A549 (cell line): ENCODE measurements around the gene DLG1. TPM values are rescaled to one million over a fixed set of nuclear protein-coding genes. Genes with fewer than 3 reads are reported as not detected.

Experiments
- ATAC-seq, 2 experiments: fragments of 200-7000 bp in 1 of 2; fragments of >200 bp in 1 of 2; cut with Nextera tagmentation in 1 of 2; cut with Tn5 transposase in 1 of 2; 3 replicates each; pipeline versions ENCODE4 v1.8.0 to v1.9.1; 2018 to 2020; ENCODE audit warnings: mild to moderate bottlenecking in 1 of 2, moderate library complexity in 1 of 2
- CTCF ChIA-PET: fragments of 300-600 bp; sonication (Branson Sonifier 250); formaldehyde crosslinking; extraction: SDS; loops from one replicate; lab custom pipeline; 2021; ENCODE audit warnings: antibody characterized with exemption, inconsistent platforms; lab: Yijun Ruan, JAX
- POLR2A ChIA-PET: fragments of 350-600 bp; formaldehyde crosslinking; extraction: SDS; loops from one replicate; lab custom pipeline; 2021; ENCODE audit warnings: antibody characterized with exemption, inconsistent platforms; lab: Yijun Ruan, JAX
- DNase-seq, 2 experiments: peaks; one replicate each; pipeline versions ENCODE4 v3.0.0 to v3.0.0-alpha.2; 2011 to 2016; ENCODE audit warnings: low read depth in 1 of 2, low spot score in 1 of 2
- FAIRE-seq: peaks from 2 replicates; lab custom pipeline; 2011; peaks lifted over from hg19 to GRCh38; lab: Jason Lieb, UNC
- H3K27ac ChIP-seq, 2 experiments: fragments of >200 bp; sonication (Bioruptor Twin); formaldehyde crosslinking; 3 replicates each; pipeline ENCODE4 v1.5.1; 2016 to 2017
- H3K4me1 ChIP-seq: fragments of >200 bp; sonication (Bioruptor Twin); formaldehyde crosslinking; 3 replicates; pipeline ENCODE4 v1.6.1; 2016
- H3K4me2 ChIP-seq: fragments of >200 bp; sonication (Bioruptor Twin); formaldehyde crosslinking; 3 replicates; pipeline ENCODE4 v1.6.1; 2016
- H3K4me3 ChIP-seq: fragments of >200 bp; sonication (Bioruptor Twin); formaldehyde crosslinking; 3 replicates; pipeline ENCODE4 v1.5.1; 2016
- H3K9me3 ChIP-seq: fragments of >200 bp; sonication (Bioruptor Twin); formaldehyde crosslinking; 3 replicates; pipeline ENCODE4 v1.6.1; 2016
- BCL3 ChIP-seq: fragments of >200 bp; sonication (Bioruptor Twin); formaldehyde crosslinking; IDR thresholded peaks from 3 replicates; pipeline ENCODE4 v1.6.1; 2016
- CEBPB ChIP-seq, 2 experiments: fragments of >200 bp in 1 of 2; sonication (Bioruptor Twin) in 1 of 2; formaldehyde crosslinking in 1 of 2; IDR thresholded peaks; 2 replicates each; pipeline ENCODE4 v1.6.1; 2012 to 2016
- CTCF ChIP-seq: fragments of >200 bp; sonication (Bioruptor Twin); formaldehyde crosslinking; IDR thresholded peaks from 3 replicates; pipeline ENCODE4 v1.5.1; 2016
- EHF ChIP-seq: fragments of 250-450 bp; sonication (Bioruptor Pico); IDR thresholded peaks from 2 replicates; pipeline ENCODE4 v1.5.0; 2020; ENCODE audit warnings: mild to moderate bottlenecking
- EP300 ChIP-seq, 2 experiments: fragments of >200 bp; sonication (Bioruptor Twin); formaldehyde crosslinking; IDR thresholded peaks; 2 replicates in 1 of 2; 3 replicates in 1 of 2; pipeline ENCODE4 v1.6.1; 2016 to 2017
- ESRRA ChIP-seq: fragments of 150-350 bp; IDR thresholded peaks from 2 replicates; pipeline ENCODE4 v1.6.1; 2014; ENCODE audit warnings: mild to moderate bottlenecking, low read length, borderline replicate concordance
- FOSL2 ChIP-seq, 2 experiments: fragments of 450-650 bp in 1 of 2; fragments of >200 bp in 1 of 2; sonication (Bioruptor Twin) in 1 of 2; formaldehyde crosslinking; IDR thresholded peaks; 2 replicates each; pipeline versions ENCODE4 v1.5.0 to v1.6.1; 2016 to 2020; ENCODE audit warnings: mild to moderate bottlenecking in 1 of 2, moderate library complexity in 1 of 2
- GATA3 ChIP-seq: IDR thresholded peaks from 2 replicates; pipeline ENCODE4 v1.6.1; 2012; ENCODE audit warnings: borderline replicate concordance
- HDAC2 ChIP-seq: fragments of 200-600 bp; sonication (generic); IDR thresholded peaks from 2 replicates; pipeline ENCODE4 v1.6.1; 2016
- HES2 ChIP-seq: fragments of >200 bp; sonication (Bioruptor Twin); formaldehyde crosslinking; IDR thresholded peaks from 2 replicates; pipeline ENCODE4 v1.6.1; 2016
- HMGXB4 ChIP-seq: fragments of 250-450 bp; sonication (Bioruptor Pico); IDR thresholded peaks from 2 replicates; pipeline ENCODE4 v1.5.0; 2021; ENCODE audit warnings: mild to moderate bottlenecking, moderate library complexity, borderline replicate concordance
- HOXA7 ChIP-seq: fragments of 250-450 bp; sonication (Bioruptor Pico); IDR thresholded peaks from 2 replicates; pipeline ENCODE4 v1.5.0; 2020; ENCODE audit warnings: mild to moderate bottlenecking, moderate library complexity
- HOXB5 ChIP-seq: fragments of 250-450 bp; sonication (Bioruptor Pico); IDR thresholded peaks from 2 replicates; pipeline ENCODE4 v1.5.0; 2020; ENCODE audit warnings: mild to moderate bottlenecking, moderate library complexity
- JUNB ChIP-seq: fragments of >200 bp; sonication (Bioruptor Twin); formaldehyde crosslinking; IDR thresholded peaks from 2 replicates; pipeline ENCODE4 v1.6.1; 2016
- KDM5A ChIP-seq: fragments of 200-600 bp; sonication (generic); IDR thresholded peaks from 2 replicates; pipeline ENCODE4 v1.6.1; 2016; ENCODE audit warnings: antibody characterized with exemption, mild to moderate bottlenecking
- MAFK ChIP-seq: fragments of 450-650 bp; IDR thresholded peaks from 2 replicates; pipeline ENCODE4 v1.6.1; 2014; ENCODE audit not compliant: partially characterized antibody
- MYC ChIP-seq: IDR thresholded peaks from 2 replicates; pipeline ENCODE4 v1.6.1; 2012; ENCODE audit warnings: mild to moderate bottlenecking, inconsistent platforms, low read length, improper control_type of control experiment, borderline replicate concordance
- NR3C1 ChIP-seq: fragments of >200 bp; sonication (Bioruptor Twin); formaldehyde crosslinking; IDR thresholded peaks from 3 replicates; pipeline ENCODE4 v1.6.1; 2017
- PBX3 ChIP-seq: IDR thresholded peaks from 2 replicates; pipeline ENCODE4 v1.6.1; 2012
- RARB ChIP-seq: fragments of 250-450 bp; sonication (Bioruptor Pico); IDR thresholded peaks from 2 replicates; pipeline ENCODE4 v1.8.0; 2021; ENCODE audit warnings: mild to moderate bottlenecking, moderate library complexity
- RCOR1 ChIP-seq: fragments of 150-350 bp; IDR thresholded peaks from 2 replicates; pipeline ENCODE4 v1.6.1; 2014; ENCODE audit warnings: antibody characterized with exemption, low read length, low read depth
- SMC3 ChIP-seq: fragments of >200 bp; sonication (Bioruptor Twin); formaldehyde crosslinking; IDR thresholded peaks from 3 replicates; pipeline ENCODE4 v1.6.1; 2018; ENCODE audit warnings: inconsistent platforms
- ZC3H11A ChIP-seq: fragments of 450-650 bp; IDR thresholded peaks from 2 replicates; pipeline ENCODE4 v1.6.1; 2014; ENCODE audit warnings: antibody characterized with exemption, mild to moderate bottlenecking
- WGBS: methylation state at CpG from one replicate; pipeline ENCODE4 v1.1.6; 2017; ENCODE audit errors: missing lambda C conversion rate; 5-methylcytosine and 5-hydroxymethylcytosine counted together
- polyA plus RNA-seq, 4 experiments: library from polyadenylated mRNA; depleted of rRNA in 3 of 4; stranded (reverse); fragments of >200 nt; fragmentation: RNase III in 1 of 4; extraction: RNeasy Plus Mini Kit Qiagen cat#74134 plus additional on column Dnase treatment in 1 of 4; gene quantifications; 2 replicates in 3 of 4; 3 replicates in 1 of 4; pipeline ENCODE4 v1.2.3, GENCODE V29; 2011 to 2017

DLG1 gene
- polyA plus RNA-seq, 2 of the 4 experiments (the other 2 are of a cell fraction): 27.0 to 33.9 TPM

- no peak for FAIRE-seq
- Histone ChIP-seq H3K27ac (no peak overlapping the region), H3K4me3 (no peak overlapping the region), H3K4me2 (no peak overlapping the region), H3K4me1 (peaks cover 15% of the 10 kb centered on the region), H3K9me3 (no peaks in the 10 kb centered on the region)
- TF ChIP-seq BCL3 (no peak), JUNB (no peak), SMC3 (no peak), HDAC2 (no peak), GATA3 (no peak), MYC (no peak), MAFK (no peak), HOXB5 (no peak), HMGXB4 (CRISPR knock-in tag) (no peak), CEBPB (IDR thresholded peaks at IDR 0.05) (no peak), CTCF (no peak)
- ATAC-seq: no peak
- no peak for DNase-seq
- ChIA-PET POLR2A (no interaction called here), CTCF (interaction anchor here (0.9 to 1.2 kb wide), 3 partner anchors 18 to 394 kb away, joined by 3 read pairs; no protein-coding TSS in a partner anchor)
- WGBS: 94% methylated on average over 3 of the region's 3 CpGs
Observed at GRCh38 chr3:197204736-197205135, 93.7 kb downstream of the DLG1 start.

- ATAC-seq: no peak
- Histone ChIP-seq H3K9me3 (no peaks in the 10 kb centered on the region), H3K4me3 (no peak overlapping the region), H3K4me1 (peaks cover 6% of the 10 kb centered on the region; the same call in 1 of the 3 replicates), H3K27ac (no peak overlapping the region), H3K4me2 (no peak overlapping the region)
- 88% methylated on average over 2 of the region's 2 CpGs for WGBS
- ChIA-PET CTCF (interaction anchor here (0.9 to 1.2 kb wide), 4 partner anchors 17 to 395 kb away, joined by 3 read pairs; no protein-coding TSS in a partner anchor), POLR2A (no interaction called here)
- DNase-seq: no peak
- no peak for TF ChIP-seq HES2
- no peak for TF ChIP-seq ZC3H11A
- TF ChIP-seq NR3C1: no peak
- TF ChIP-seq CTCF: no peak
- no peak for TF ChIP-seq FOSL2 (IDR thresholded peaks at IDR 0.05)
- no peak for TF ChIP-seq FOSL2 (CRISPR knock-in tag; IDR thresholded peaks at IDR 0.05)
- no peak for TF ChIP-seq RARB (CRISPR knock-in tag)
- TF ChIP-seq PBX3: no peak
- TF ChIP-seq EP300 (IDR thresholded peaks at IDR 0.05): no peak
- TF ChIP-seq EHF (CRISPR knock-in tag): no peak
- no peak for TF ChIP-seq KDM5A
- no peak for TF ChIP-seq ESRRA
- TF ChIP-seq RCOR1: no peak
- no peak for TF ChIP-seq HOXA7 (CRISPR knock-in tag)
- FAIRE-seq: no peak
Observed at GRCh38 chr3:197203714-197204146, 94.7 kb downstream of the DLG1 start.
